H9 (cell line): ENCODE data around the gene FGD5. TPM values are rescaled to one million over a fixed set of nuclear protein-coding genes. Genes with fewer than 3 reads are reported as not detected.

Experiments
- DNase-seq: peaks from one replicate; pipeline ENCODE4 v3.0.0-alpha.2; 2017
- H2AFZ ChIP-seq: one replicate; pipeline ENCODE4 v1.6.1; 2013; ENCODE audit warnings: mild to moderate bottlenecking, low read length, control low read depth, moderate library complexity
- H2AK5ac ChIP-seq: 2 replicates; pipeline ENCODE4 v1.6.1; 2013; ENCODE audit warnings: low read length, control low read depth, mixed read lengths; ENCODE audit not compliant: insufficient read length
- H2BK120ac ChIP-seq: one replicate; pipeline ENCODE4 v1.6.1; 2013; ENCODE audit warnings: low read depth, mild to moderate bottlenecking, low read length, control low read depth, inconsistent platforms; ENCODE audit not compliant: poor library complexity, severe bottlenecking
- H2BK12ac ChIP-seq: 2 replicates; pipeline ENCODE4 v1.6.1; 2013; ENCODE audit warnings: low read length, control low read depth, mixed read lengths, low read depth; ENCODE audit not compliant: insufficient read length
- H2BK15ac ChIP-seq: 2 replicates; pipeline ENCODE4 v1.6.1; 2013; ENCODE audit warnings: low read depth, low read length, control low read depth
- H2BK20ac ChIP-seq: one replicate; pipeline ENCODE4 v1.6.1; 2013; ENCODE audit warnings: low read depth, mild to moderate bottlenecking, low read length, control low read depth, inconsistent platforms; ENCODE audit not compliant: poor library complexity, severe bottlenecking
- H2BK5ac ChIP-seq: 2 replicates; pipeline ENCODE4 v1.6.1; 2013; ENCODE audit warnings: low read length, control low read depth, mixed read lengths; ENCODE audit not compliant: insufficient read length
- H3K14ac ChIP-seq: 2 replicates; pipeline ENCODE4 v1.6.1; 2013; ENCODE audit warnings: low read length, control low read depth; ENCODE audit not compliant: insufficient read depth
- H3K18ac ChIP-seq: 2 replicates; pipeline ENCODE4 v1.6.1; 2013; ENCODE audit warnings: low read depth, mild to moderate bottlenecking, mixed read lengths, low read length, control low read depth; ENCODE audit not compliant: insufficient read length
- H3K23ac ChIP-seq: 2 replicates; pipeline ENCODE4 v1.6.1; 2013; ENCODE audit warnings: low read length, control low read depth, mixed read lengths, low read depth; ENCODE audit not compliant: insufficient read length
- H3K23me2 ChIP-seq: 2 replicates; pipeline ENCODE4 v1.6.1; 2013; ENCODE audit warnings: low read depth, mild to moderate bottlenecking, mixed read lengths, low read length, control low read depth; ENCODE audit not compliant: insufficient read length, poor library complexity, severe bottlenecking
- H3K27ac ChIP-seq: 2 replicates; pipeline ENCODE4 v1.5.1; 2013; ENCODE audit warnings: low read length, control low read depth, mixed read lengths, low read depth; ENCODE audit not compliant: insufficient read length
- H3K27me3 ChIP-seq: 2 replicates; pipeline ENCODE4 v1.6.1; 2013; ENCODE audit warnings: low read length, control low read depth, inconsistent platforms; ENCODE audit not compliant: insufficient read depth
- H3K4ac ChIP-seq: 2 replicates; pipeline ENCODE4 v1.6.1; 2013; ENCODE audit warnings: low read depth, mild to moderate bottlenecking, control low read depth, inconsistent platforms, low read length, moderate library complexity
- H3K4me1 ChIP-seq: 2 replicates; pipeline ENCODE4 v1.6.1; 2013; ENCODE audit warnings: low read length, control low read depth, inconsistent platforms; ENCODE audit not compliant: insufficient read depth
- H3K4me2 ChIP-seq: 2 replicates; pipeline ENCODE4 v1.6.1; 2013; ENCODE audit warnings: low read length, control low read depth, mixed read lengths; ENCODE audit not compliant: insufficient read length, insufficient read depth
- H3K56ac ChIP-seq: 2 replicates; pipeline ENCODE4 v1.6.1; 2013; ENCODE audit warnings: low read depth, mild to moderate bottlenecking, mixed read lengths, low read length, control low read depth; ENCODE audit not compliant: insufficient read length
- H3K79me1 ChIP-seq: 2 replicates; pipeline ENCODE4 v1.6.1; 2013; ENCODE audit warnings: low read depth, mild to moderate bottlenecking, moderate library complexity, low read length, control low read depth, inconsistent platforms; ENCODE audit not compliant: insufficient read depth, poor library complexity, severe bottlenecking
- H3K79me2 ChIP-seq: 2 replicates; pipeline ENCODE4 v1.6.1; 2013; ENCODE audit warnings: low read length, control low read depth, inconsistent platforms; ENCODE audit not compliant: insufficient read depth
- H3K9ac ChIP-seq: 2 replicates; pipeline ENCODE4 v1.6.1; 2013; ENCODE audit warnings: low read length, control low read depth, mixed read lengths; ENCODE audit not compliant: insufficient read length; ENCODE audit errors: extremely low read depth
- H3K9me3 ChIP-seq: one replicate; pipeline ENCODE4 v1.6.1; 2013; ENCODE audit warnings: low read depth, low read length, inconsistent platforms; ENCODE audit not compliant: control insufficient read depth
- H3T11ph ChIP-seq: one replicate; pipeline ENCODE4 v1.6.1; 2013; ENCODE audit warnings: mild to moderate bottlenecking, low read length, control low read depth, inconsistent platforms
- H4K20me1 ChIP-seq: one replicate; pipeline ENCODE4 v1.6.1; 2013; ENCODE audit not compliant: control insufficient read depth, insufficient read length, insufficient read depth
- H4K5ac ChIP-seq: 2 replicates; pipeline ENCODE4 v1.6.1; 2013; ENCODE audit warnings: low read depth, mild to moderate bottlenecking, mixed read lengths, low read length, control low read depth; ENCODE audit not compliant: insufficient read length
- H4K8ac ChIP-seq: replicated peaks from 2 replicates; pipeline ENCODE4 v1.6.1; 2013; ENCODE audit warnings: low read length, control low read depth, mixed read lengths, low read depth; ENCODE audit not compliant: insufficient read length
- H4K91ac ChIP-seq: 2 replicates; pipeline ENCODE4 v1.6.1; 2013; ENCODE audit warnings: low read depth, mild to moderate bottlenecking, moderate library complexity, mixed read lengths, low read length, control low read depth; ENCODE audit not compliant: insufficient read length
- H3K27ac Mint-ChIP-seq, 3 experiments: 2 replicates in 2 of 3; 3 replicates in 1 of 3; pipeline ENCODE4 v1.8.0; 2020 to 2021; ENCODE audit warnings: mixed read lengths in 3 of 3, mild to moderate bottlenecking in 1 of 3, moderate library complexity in 1 of 3
- H3K27me3 Mint-ChIP-seq: 2 replicates; pipeline ENCODE4 v1.8.0; 2021; ENCODE audit warnings: low read depth, mild to moderate bottlenecking, moderate library complexity, mixed read lengths
- H3K36me3 Mint-ChIP-seq, 3 experiments: 2 replicates in 2 of 3; 3 replicates in 1 of 3; pipeline ENCODE4 v1.8.0; 2020 to 2021; ENCODE audit warnings: low read depth in 3 of 3, mixed read lengths in 3 of 3; ENCODE audit not compliant: insufficient read depth in 1 of 3
- H3K4me1 Mint-ChIP-seq, 2 experiments: 2 replicates each; pipeline ENCODE4 v1.8.0; 2020; ENCODE audit warnings: mixed read lengths in 2 of 2
- H3K4me3 Mint-ChIP-seq, 2 experiments: 2 replicates in 1 of 2; 3 replicates in 1 of 2; pipeline ENCODE4 v1.8.0; 2020 to 2021; ENCODE audit warnings: mild to moderate bottlenecking in 2 of 2, mixed read lengths in 2 of 2, moderate library complexity in 1 of 2
- H3K9me3 Mint-ChIP-seq, 2 experiments: 2 replicates in 1 of 2; 3 replicates in 1 of 2; pipeline ENCODE4 v1.8.0; 2020; ENCODE audit warnings: mild to moderate bottlenecking in 2 of 2, mixed read lengths in 2 of 2, moderate library complexity in 1 of 2
- WGBS: extraction: QIAGEN DNeasy Blood & Tissue Kit; methylation state at CpG from one replicate; pipeline ENCODE4 v1.1.7; 2013; ENCODE audit warnings: missing lambda C conversion rate, low lambda C conversion rate, mixed read lengths; ENCODE audit not compliant: insufficient read length; ENCODE audit errors: extremely low coverage; 5-methylcytosine and 5-hydroxymethylcytosine counted together
- total RNA-seq: library from RNA; stranded (reverse); gene quantifications from 2 replicates; pipeline ENCODE4 v1.2.1, GENCODE V29; 2021
- TF ChIP-seq, protein P1 (sequence below): fragments of 200-600 bp; sonication (generic); conservative IDR thresholded peaks from 3 replicates; pipeline ENCODE4 v1.8.0; 2021; ENCODE audit warnings: antibody characterized with exemption, mild to moderate bottlenecking

The FGD5 gene
- total RNA-seq, 1 experiment from 2014 or later, result 7.8 TPM

DNA sequence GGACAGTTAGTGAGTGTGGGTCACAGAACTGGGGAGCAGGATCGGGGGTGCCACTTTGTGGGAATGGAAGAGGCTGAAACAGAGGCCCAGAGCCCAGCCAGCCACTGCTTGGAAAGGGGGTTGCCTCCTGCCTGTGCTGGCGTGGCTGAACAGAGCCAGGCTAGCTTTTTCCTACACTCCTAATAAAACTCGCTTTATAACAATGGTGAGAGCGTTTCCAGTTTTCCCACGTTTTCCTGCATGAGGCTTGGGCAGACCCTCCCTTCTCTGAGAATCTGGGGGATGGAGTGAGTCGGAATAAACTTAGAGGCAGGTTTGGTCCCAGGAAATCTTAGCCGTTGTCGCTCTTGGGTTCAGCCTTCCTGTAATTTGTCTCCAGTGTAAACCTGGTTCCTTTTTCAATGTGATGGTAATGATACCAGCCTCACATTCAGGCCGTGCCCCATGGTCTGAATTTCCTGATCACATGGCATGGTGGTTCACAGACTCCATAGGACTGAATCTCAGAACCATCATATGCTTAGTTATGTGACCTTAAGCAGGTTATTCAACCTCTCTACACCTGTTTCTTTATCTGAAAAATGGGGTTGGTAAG is 6.5 kb upstream of the FGD5 start:
- H3K4me3 Mint-ChIP-seq, result peak overlapping the region in 1 of 2 experiments; percentile 95; a peak in 1 of 5 replicates

More for the DNA sequence above, 6.5 kb upstream of the FGD5 start:
- Histone ChIP-seq H4K8ac (no peak overlapping the region), H3K4me1 (no peaks in the 10 kb centered on the region; the same call in 1 of the 2 replicates), H3K9me3 (no peaks in the 10 kb centered on the region), H3K27me3 (peaks cover 9% of the 10 kb centered on the region; the same call in 1 of the 2 replicates), H3K18ac (no peak overlapping the region), H4K91ac (no peak overlapping the region), H3K23ac (no peak overlapping the region), H3K4me2 (peak overlapping the region; percentile 56), H3K4ac (no peak overlapping the region), H4K20me1 (no peaks in the 10 kb centered on the region), H3T11ph (no peak overlapping the region), H2BK15ac (no peak overlapping the region), H3K79me1 (no peaks in the 10 kb centered on the region), H3K9ac (no peak overlapping the region), H3K14ac (no peak overlapping the region), H2BK12ac (no peak overlapping the region), H2BK120ac (no peak overlapping the region), H2BK5ac (no peak overlapping the region), H3K27ac (no peak overlapping the region), H2AFZ (no peak overlapping the region), H2BK20ac (no peak overlapping the region), H2AK5ac (no peak overlapping the region), H3K56ac (no peak overlapping the region), H4K5ac (no peak overlapping the region), H3K23me2 (peaks cover 12% of the 10 kb centered on the region), H3K79me2 (no peaks in the 10 kb centered on the region)
- TF ChIP-seq, protein P1, sequence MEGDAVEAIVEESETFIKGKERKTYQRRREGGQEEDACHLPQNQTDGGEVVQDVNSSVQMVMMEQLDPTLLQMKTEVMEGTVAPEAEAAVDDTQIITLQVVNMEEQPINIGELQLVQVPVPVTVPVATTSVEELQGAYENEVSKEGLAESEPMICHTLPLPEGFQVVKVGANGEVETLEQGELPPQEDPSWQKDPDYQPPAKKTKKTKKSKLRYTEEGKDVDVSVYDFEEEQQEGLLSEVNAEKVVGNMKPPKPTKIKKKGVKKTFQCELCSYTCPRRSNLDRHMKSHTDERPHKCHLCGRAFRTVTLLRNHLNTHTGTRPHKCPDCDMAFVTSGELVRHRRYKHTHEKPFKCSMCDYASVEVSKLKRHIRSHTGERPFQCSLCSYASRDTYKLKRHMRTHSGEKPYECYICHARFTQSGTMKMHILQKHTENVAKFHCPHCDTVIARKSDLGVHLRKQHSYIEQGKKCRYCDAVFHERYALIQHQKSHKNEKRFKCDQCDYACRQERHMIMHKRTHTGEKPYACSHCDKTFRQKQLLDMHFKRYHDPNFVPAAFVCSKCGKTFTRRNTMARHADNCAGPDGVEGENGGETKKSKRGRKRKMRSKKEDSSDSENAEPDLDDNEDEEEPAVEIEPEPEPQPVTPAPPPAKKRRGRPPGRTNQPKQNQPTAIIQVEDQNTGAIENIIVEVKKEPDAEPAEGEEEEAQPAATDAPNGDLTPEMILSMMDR, result no peak
- H3K4me1 Mint-ChIP-seq, result peaks cover 24 to 32% of the 10 kb centered on the region in 2 experiments
- no peak overlapping the region for H3K27ac Mint-ChIP-seq
- no CpG with 5 or more reads among the region's 9 CpGs for WGBS
- no peak for DNase-seq
- H3K27me3 Mint-ChIP-seq, result peaks cover 68% of the 10 kb centered on the region
- H3K9me3 Mint-ChIP-seq, result no peaks in the 10 kb centered on the region; a peak in 1 of 5 replicates
- no peaks in the 10 kb centered on the region for H3K36me3 Mint-ChIP-seq
